NCI-H2081 (cell line): ENCODE measurements around the gene TSSC4.

Source experiments
- DNase-seq, 2 experiments: peaks; one replicate each; lab custom pipeline; 2025; lab: John Stamatoyannopoulos, UW

The TSSC4 gene

DNA sequence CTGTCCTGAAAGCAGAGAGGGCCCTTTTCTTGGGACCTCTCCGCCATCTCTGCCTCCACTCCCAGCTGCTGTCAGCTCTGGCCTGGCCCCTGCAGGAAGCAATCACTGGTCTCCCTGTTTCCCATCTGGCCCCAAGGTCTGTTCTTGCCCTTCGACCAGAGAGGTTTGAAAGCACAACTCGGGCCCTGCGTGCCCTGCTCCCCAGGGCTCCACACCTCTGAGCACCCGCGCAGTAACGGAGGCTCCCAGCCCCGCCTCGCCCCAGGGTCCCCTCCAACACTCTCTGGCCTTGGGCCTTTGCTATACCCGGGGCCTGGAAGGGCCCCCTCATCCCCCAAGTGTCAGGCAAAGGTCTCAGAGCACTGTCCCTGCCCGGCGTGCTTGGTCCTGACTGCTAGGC, 31.2 kb upstream of the TSSC4 start:
- no peak for DNase-seq

GRCh38 chr11:2369896-2370295, 30.7 kb upstream of the TSSC4 start:
- no peak for DNase-seq

GRCh38 chr11:2374456-2375201, 25.9 kb upstream of the TSSC4 start:
- DNase-seq, result no peak

DNA sequence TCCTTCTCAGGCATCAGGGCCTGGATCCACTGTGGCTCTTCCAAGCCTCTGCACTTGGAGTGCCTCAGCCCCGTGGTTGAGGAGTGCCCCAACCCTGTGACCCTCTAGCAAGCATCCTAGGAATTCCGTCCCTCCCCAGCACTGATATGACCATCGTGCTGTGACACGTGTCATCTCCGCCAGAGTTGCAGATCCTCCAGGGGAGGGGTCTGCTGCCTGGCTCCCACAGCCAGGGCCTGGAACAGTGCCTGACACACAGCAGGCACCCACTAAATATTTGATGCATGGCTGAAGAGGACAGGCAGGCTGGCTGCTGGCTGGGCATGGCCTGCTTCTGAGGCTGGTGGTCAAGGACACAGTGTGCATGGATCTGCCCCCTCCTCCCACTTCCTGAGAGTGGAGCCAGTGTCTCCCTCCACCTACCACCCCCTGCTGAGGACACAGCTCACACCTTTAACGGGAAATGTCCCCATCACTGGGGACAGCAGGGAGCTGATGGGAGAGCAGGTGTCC, 25.2 kb upstream of the TSSC4 start:
- DNase-seq, result no peak

DNA sequence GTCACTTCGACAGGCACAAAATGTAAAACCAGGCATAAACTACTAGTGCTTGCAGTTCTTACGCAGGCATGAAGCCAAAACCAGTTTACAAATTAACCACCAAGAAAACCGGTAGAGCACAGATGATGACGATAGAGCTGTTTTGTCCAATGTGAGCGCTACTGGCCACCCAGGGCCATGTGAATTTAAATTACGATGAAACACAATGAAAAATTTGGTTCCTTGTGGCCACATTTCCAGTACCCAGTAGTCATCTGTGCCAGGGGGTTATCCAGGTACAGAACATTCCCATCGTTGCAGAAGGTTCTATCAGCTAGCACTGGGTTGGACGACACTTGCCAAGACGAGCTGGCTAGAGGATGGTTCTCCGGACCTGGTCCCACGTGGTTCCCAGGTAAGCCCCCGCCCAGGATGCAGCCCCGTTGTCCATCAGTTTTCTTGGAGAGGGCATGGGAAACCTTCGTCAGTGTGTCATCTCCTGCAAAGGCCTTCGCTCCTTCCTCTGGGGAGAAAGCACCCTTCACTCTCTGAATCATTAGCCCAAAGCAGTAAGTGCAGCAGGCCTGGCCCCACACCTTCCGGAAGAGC, 24.5 kb upstream of the TSSC4 start:
- DNase-seq, result no peak

- peak; percentile 4 to 15 for DNase-seq
Measured at GRCh38 chr11:2376751-2377451, 23.6 kb upstream of the TSSC4 start, which contains the start of gene CD81. Gene CD81, plus strand, starts transcription at chr11:2377310. Its CDS starts 240 bp downstream, at chr11:2377550.

GRCh38 chr11:2377511-2378443, 22.8 kb upstream of the TSSC4 start:
- peak; percentile 4 to 15 for DNase-seq

- peak in 1 of 2 experiments; percentile 5 for DNase-seq
Measured at GRCh38 chr11:2378527-2379210, 21.9 kb upstream of the TSSC4 start.

DNA sequence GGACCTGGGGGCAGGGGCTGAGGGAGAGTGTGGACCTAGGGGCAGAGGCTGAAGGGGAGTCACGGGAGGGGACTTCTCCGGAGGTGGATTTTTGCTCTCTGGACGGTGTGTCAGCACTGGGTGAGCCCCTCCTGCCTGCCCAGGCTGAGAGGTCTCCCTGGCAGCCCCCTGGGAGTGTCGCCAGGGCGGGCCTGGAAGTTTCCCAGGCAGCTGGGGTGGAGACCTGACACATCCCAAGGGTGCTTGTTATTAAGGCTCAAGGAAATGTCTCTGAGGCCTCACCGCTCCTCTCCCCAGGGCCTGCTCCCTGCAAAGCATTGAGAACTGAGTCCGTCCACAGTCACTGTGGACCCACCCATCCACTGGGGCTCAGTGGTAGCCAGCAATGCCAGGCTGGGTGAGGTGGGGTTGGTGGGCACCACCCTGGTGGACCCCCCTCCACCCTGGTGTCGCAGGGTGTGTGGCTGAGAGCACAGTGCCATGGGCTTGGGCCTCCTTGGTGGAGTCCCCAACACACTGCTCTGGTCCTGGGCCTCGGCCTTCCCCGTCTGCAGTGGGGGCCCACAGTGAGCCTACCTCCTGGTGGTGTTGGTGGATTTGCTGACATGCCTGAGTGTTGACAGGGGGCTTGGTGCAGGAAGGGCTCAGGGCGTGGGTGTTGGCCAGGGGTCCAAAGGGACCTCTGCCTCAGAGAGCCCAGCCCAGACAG, 20.9 kb upstream of the TSSC4 start:
- DNase-seq, result no peak

DNA sequence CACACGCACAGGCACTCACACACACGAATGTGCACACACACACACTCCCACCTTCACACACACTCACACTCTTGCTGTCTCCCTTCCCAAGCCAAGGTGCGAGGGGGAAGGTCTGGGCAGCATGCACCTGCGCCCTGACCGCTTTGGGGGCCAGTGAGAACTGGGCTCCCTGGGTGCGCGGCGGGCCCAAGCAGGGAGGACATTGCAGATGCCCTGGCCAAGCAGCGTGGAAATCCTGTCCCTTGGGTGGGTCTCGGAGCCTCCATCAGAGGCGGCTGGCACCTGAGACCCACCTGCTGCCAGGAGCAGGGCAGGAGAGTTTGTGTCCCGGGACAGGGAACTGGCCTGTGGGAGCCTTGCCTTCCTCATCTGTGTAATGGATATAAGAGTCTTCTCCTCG, 20.2 kb upstream of the TSSC4 start:
- no peak for DNase-seq

DNA sequence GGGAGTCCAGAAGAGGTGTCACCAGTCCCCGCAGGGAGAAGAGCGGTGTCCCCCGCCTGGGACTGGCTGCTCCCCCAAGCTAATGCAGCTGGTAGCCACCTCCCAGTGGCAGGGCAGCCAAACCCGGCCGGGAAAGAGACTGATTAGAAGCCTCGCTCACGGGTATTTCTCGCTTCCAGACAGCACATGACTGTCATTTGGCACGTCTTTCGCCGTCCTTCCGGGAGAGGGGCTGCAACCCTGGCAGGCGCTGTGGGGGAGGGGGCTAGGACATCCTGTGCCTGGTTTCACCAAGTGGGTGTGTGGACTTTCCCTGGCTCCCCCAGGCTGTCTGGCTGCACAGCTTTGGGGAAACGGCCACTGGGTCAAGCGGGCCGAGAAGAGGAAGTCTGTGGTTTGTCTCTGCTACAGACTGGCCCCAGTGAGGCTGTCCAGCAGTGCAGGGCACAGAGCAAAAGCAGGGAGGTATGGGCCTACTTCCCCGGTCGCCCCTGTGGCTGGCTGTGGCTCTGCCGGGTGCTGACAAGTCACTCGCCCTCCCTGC, 19.7 kb upstream of the TSSC4 start:
- no peak for DNase-seq

- DNase-seq, result no peak
Measured at GRCh38 chr11:2381494-2382128, 18.9 kb upstream of the TSSC4 start.

DNA sequence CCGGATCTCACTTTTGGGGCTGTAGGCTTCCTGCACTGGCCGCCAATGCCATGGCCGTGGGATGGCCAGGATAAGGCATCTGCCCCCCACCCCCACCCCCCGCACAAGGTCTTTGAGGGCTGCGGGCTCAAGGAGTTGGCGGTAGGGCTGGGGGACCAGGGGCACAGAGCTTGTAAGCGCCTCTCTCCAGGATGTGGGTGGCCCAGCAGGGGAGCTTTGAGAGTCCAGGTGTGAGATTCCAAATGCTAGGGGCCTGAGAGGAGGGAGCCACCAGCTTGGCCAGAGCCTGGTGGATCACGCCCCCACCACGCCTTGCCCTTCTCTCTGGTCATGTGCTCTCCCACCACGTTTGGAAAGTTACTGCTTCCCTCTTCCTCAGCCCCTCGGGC, 18.4 kb upstream of the TSSC4 start:
- no peak for DNase-seq

DNA sequence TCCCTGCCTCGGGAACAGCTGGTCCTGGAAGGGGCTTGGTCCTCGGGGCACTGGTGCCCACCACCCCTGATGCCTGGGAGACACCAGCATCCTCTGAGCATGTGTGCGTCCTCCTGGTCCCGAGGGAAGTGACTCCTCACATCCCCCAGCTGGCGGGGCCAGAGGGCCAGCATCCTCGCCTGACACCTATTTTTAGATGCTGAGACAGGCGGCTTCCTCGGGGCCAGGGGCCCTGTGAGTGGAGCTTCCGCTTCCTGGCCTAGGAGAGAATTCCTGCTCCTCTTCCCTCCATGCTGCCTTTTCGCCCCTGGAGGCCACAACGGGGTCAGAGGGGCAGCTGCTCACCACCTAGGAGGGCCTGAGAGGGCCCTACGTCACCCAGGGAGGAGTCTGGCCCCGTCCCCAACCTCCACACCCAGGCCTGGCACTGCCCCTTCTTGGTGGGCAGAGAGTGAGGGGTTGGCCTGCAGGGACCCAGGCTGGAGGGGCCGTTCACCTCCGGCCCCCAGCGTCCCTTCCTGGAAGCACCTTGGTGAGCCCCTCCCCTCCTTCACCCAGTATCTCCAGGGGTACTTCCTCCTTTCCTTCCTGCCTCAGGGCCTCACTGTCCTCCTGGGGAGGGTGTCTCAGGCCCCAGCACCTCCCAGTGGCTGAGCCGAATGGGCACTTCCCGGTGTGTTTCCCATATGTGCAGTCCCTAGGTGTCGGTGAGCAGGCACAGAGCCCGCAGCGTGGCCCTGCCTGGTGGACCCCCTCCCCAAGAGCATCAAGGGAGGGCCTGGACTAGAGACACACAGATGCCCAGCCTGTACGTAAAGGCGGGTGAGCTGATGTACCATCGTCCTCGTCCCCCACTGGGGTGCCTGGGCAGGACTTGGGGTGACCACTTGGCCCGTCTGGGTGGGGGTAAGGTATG, 17.4 kb upstream of the TSSC4 start:
- no peak for DNase-seq

DNA sequence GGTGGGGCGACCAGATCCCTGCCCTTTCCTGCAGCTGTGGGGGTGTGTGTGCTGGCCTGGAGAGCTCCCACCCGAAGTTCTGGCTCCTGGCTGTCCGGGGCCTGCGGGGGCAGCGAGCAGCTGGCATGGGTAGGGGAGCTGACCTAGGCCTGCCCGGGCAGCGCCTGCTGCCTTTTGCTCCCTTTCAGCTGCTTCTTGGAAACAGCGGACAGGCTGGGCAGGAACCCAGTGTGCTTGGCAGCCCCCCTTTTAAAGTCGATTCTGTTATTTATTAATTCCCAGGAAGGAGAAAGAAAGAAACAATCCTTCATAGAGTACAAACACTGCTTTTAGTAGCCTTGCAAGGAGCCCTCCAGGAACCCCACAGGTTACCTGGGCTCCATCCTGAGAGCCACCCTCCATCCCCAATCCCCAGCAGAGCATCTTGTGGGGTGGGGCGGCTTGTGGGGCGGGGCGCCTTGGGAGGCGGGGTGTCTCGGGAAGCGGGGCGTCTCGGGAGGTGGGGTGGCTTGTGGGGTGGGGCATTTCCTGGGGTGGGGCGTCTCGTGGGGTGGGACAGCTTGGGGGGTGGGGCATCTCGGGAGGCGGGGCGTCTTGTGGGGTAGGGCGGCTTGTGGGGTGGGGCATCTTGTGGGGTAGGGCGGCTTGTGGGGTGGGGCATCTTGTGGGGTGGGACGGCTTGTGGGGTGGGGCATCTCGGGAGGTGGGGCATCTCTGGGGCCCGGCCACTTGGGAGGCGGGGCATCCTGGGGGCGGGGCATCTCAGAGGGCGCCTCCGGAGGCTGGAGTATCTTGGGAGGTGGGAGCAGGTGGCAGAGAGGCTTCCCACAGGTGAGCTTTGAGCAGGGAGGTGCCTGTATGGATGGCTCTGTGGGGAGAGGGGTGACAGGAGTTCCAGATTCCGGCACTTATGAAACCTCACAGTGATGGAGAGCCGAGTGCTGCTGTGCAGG, 16.4 kb upstream of the TSSC4 start:
- DNase-seq, result no peak

- DNase-seq, result no peak
Measured at GRCh38 chr11:2385156-2386151, 15.1 kb upstream of the TSSC4 start.
